Muscle of leg (tissue), 11 donors: ENCODE measurements around the gene PTPRN2. TPM values are rescaled to one million over a fixed set of nuclear protein-coding genes. Genes with fewer than 3 reads are reported as not detected.

Experiments used
- DNase-seq: peaks from one replicate; pipeline ENCODE4 v3.0.0; 2013
- H3K27ac ChIP-seq: one replicate; pipeline ENCODE4 v1.5.1; 2013; ENCODE audit warnings: mild to moderate bottlenecking, low read length, control low read depth
- H3K27me3 ChIP-seq: one replicate; pipeline ENCODE4 v1.6.1; 2013; ENCODE audit warnings: low read length; ENCODE audit not compliant: control insufficient read depth, insufficient read depth
- H3K36me3 ChIP-seq: one replicate; pipeline ENCODE4 v1.6.1; 2013; ENCODE audit warnings: low read length; ENCODE audit not compliant: control insufficient read depth, insufficient read depth
- H3K4me1 ChIP-seq: one replicate; pipeline ENCODE4 v1.6.1; 2013; ENCODE audit warnings: low read length; ENCODE audit not compliant: control insufficient read depth, insufficient read depth
- H3K4me3 ChIP-seq: one replicate; pipeline ENCODE4 v1.5.1; 2013; ENCODE audit warnings: low read length, control low read depth
- H3K9me3 ChIP-seq: replicated peaks from 2 replicates; pipeline ENCODE4 v1.6.1; 2013; ENCODE audit warnings: low read depth, low read length; ENCODE audit not compliant: control insufficient read depth
- WGBS: methylation state at CpG from one replicate; pipeline ENCODE4 v1.1.5; 2013; ENCODE audit warnings: missing lambda C conversion rate; ENCODE audit not compliant: insufficient coverage; 5-methylcytosine and 5-hydroxymethylcytosine counted together
- polyA plus RNA-seq, 8 donors: library from polyadenylated mRNA; unstranded; fragments of 120-200 nt; gene quantifications; one replicate each; pipeline versions ENCODE4 v1.2.1 to v1.2.3, GENCODE V29; 2013; ENCODE audit warnings: inconsistent platforms in 1 of 8, low replicate concordance in 1 of 8; ENCODE audit not compliant: insufficient read length in 8 of 8, insufficient read depth in 1 of 8
- total RNA-seq: library from RNA; stranded (reverse); fragments of 120-200 nt; gene quantifications from one replicate; pipeline ENCODE4 v1.2.4, GENCODE V29; 2013

PTPRN2 gene
- total and polyA plus RNA-seq, 9 donors, result 1.4 to 2.9 (median 2.3) TPM

- Histone ChIP-seq H3K4me3 (no peak overlapping the region), H3K27me3 (no peaks in the 10 kb centered on the region), H3K9me3 (peaks cover 20% of the 10 kb centered on the region), H3K27ac (no peak overlapping the region), H3K4me1 (no peaks in the 10 kb centered on the region), H3K36me3 (no peaks in the 10 kb centered on the region)
- no peak for DNase-seq
- 91% methylated on average over 15 of the region's 15 CpGs for WGBS
Observed at GRCh38 chr7:158188676-158189075, 398.9 kb downstream of the PTPRN2 start.

GRCh38 chr7:158187694-158187994 is 400.0 kb downstream of the PTPRN2 start:
- no peaks in the 10 kb centered on the region for H3K4me1 ChIP-seq
- H3K27me3 ChIP-seq, result no peaks in the 10 kb centered on the region
- no peaks in the 10 kb centered on the region for H3K36me3 ChIP-seq
- no peak overlapping the region for H3K27ac ChIP-seq
- 83% methylated on average over 4 of the region's 7 CpGs for WGBS
- DNase-seq, result no peak
- peaks cover 20% of the 10 kb centered on the region for H3K9me3 ChIP-seq
- no peak overlapping the region for H3K4me3 ChIP-seq

GRCh38 chr7:158186864-158187693 is 400.5 kb downstream of the PTPRN2 start:
- H3K4me3 ChIP-seq, result no peak overlapping the region
- peaks cover 20% of the 10 kb centered on the region for H3K9me3 ChIP-seq
- DNase-seq, result no peak
- 52% methylated on average over 5 of the region's 13 CpGs for WGBS
- no peaks in the 10 kb centered on the region for H3K27me3 ChIP-seq
- no peak overlapping the region for H3K27ac ChIP-seq
- no peaks in the 10 kb centered on the region for H3K36me3 ChIP-seq
- no peaks in the 10 kb centered on the region for H3K4me1 ChIP-seq

GRCh38 chr7:158186406-158186805 is 401.2 kb downstream of the PTPRN2 start:
- peaks cover 18% of the 10 kb centered on the region for H3K9me3 ChIP-seq
- DNase-seq, result no peak
- WGBS, result 70% methylated on average over 4 of the region's 12 CpGs
- no peaks in the 10 kb centered on the region for H3K27me3 ChIP-seq
- no peaks in the 10 kb centered on the region for H3K4me1 ChIP-seq
- H3K27ac ChIP-seq, result no peak overlapping the region
- H3K4me3 ChIP-seq, result no peak overlapping the region
- H3K36me3 ChIP-seq, result no peaks in the 10 kb centered on the region

GRCh38 chr7:158185653-158186052 is 402.0 kb downstream of the PTPRN2 start:
- H3K9me3 ChIP-seq, result peaks cover 16% of the 10 kb centered on the region
- no peaks in the 10 kb centered on the region for H3K4me1 ChIP-seq
- H3K4me3 ChIP-seq, result no peak overlapping the region
- no peaks in the 10 kb centered on the region for H3K36me3 ChIP-seq
- H3K27me3 ChIP-seq, result no peaks in the 10 kb centered on the region
- H3K27ac ChIP-seq, result no peak overlapping the region
- WGBS, result 77% methylated on average over 8 of the region's 8 CpGs
- DNase-seq, result no peak

GRCh38 chr7:158183431-158183830 is 404.2 kb downstream of the PTPRN2 start:
- Histone ChIP-seq H3K27me3 (no peaks in the 10 kb centered on the region), H3K4me1 (no peaks in the 10 kb centered on the region), H3K9me3 (peaks cover 4% of the 10 kb centered on the region), H3K27ac (no peak overlapping the region), H3K4me3 (no peak overlapping the region), H3K36me3 (no peaks in the 10 kb centered on the region)
- no peak for DNase-seq
- WGBS, result 75% methylated on average over 2 of the region's 3 CpGs

GRCh38 chr7:158176561-158177173 is 411.0 kb downstream of the PTPRN2 start:
- DNase-seq, result no peak
- Histone ChIP-seq H3K4me3 (no peak overlapping the region), H3K9me3 (peaks cover 14% of the 10 kb centered on the region), H3K27ac (no peak overlapping the region), H3K27me3 (no peaks in the 10 kb centered on the region), H3K36me3 (no peaks in the 10 kb centered on the region), H3K4me1 (no peaks in the 10 kb centered on the region)
- WGBS, result 91% methylated on average over 6 of the region's 7 CpGs

GRCh38 chr7:158175779-158176178 is 411.8 kb downstream of the PTPRN2 start:
- no peaks in the 10 kb centered on the region for H3K4me1 ChIP-seq
- no peak for DNase-seq
- WGBS, result 88% methylated on average over 15 of the region's 15 CpGs
- H3K27ac ChIP-seq, result no peak overlapping the region
- H3K9me3 ChIP-seq, result peaks cover 14% of the 10 kb centered on the region
- H3K4me3 ChIP-seq, result no peak overlapping the region
- no peaks in the 10 kb centered on the region for H3K27me3 ChIP-seq
- no peaks in the 10 kb centered on the region for H3K36me3 ChIP-seq

- 96% methylated on average over 9 of the region's 12 CpGs for WGBS
Observed at GRCh38 chr7:158174947-158175346, 412.7 kb downstream of the PTPRN2 start.

GRCh38 chr7:158167373-158167772 is 420.2 kb downstream of the PTPRN2 start:
- H3K27ac ChIP-seq, result no peak overlapping the region
- no peak overlapping the region for H3K4me3 ChIP-seq
- H3K27me3 ChIP-seq, result no peaks in the 10 kb centered on the region
- peaks cover 11% of the 10 kb centered on the region for H3K9me3 ChIP-seq
- no peaks in the 10 kb centered on the region for H3K4me1 ChIP-seq
- WGBS, result 33% methylated on average over 1 of the region's 4 CpGs
- DNase-seq, result no peak
- no peaks in the 10 kb centered on the region for H3K36me3 ChIP-seq

More at GRCh38 chr7:158174947-158175346, 412.7 kb downstream of the PTPRN2 start:
- no peak overlapping the region for H3K4me3 ChIP-seq
- peaks cover 14% of the 10 kb centered on the region for H3K9me3 ChIP-seq
- H3K27me3 ChIP-seq, result no peaks in the 10 kb centered on the region
- no peak for DNase-seq
- H3K27ac ChIP-seq, result no peak overlapping the region
- no peaks in the 10 kb centered on the region for H3K4me1 ChIP-seq
- no peaks in the 10 kb centered on the region for H3K36me3 ChIP-seq
